ENCODE data around the gene LSR. TPM values are rescaled to one million over a fixed set of nuclear protein-coding genes. Genes with fewer than 3 reads are reported as not detected.
"Not testable (repeated sequence)": the region's sequence is repeated elsewhere in the genome, so short reads cannot be mapped to it uniquely, and the experiment has no call there.

The LSR gene
- total RNA-seq, 1 donor: 0.54 TPM

GRCh38 chr19:35236638-35237400 is 12.0 kb upstream of the LSR start:
- no peak overlapping the region for H3K4me3 ChIP-seq (ENCODE audit: low read depth, low read length)
- no peak for TF ChIP-seq CTCF (IDR thresholded peaks at IDR 0.05; ENCODE audit: insufficient read depth, low read length)
- DNase-seq (ENCODE audit: low read depth): no peak

GRCh38 chr19:35239597-35239996 is 9.2 kb upstream of the LSR start:
- H3K4me3 ChIP-seq (ENCODE audit: low read depth, low read length); DNase-seq (ENCODE audit: low read depth): not testable (repeated sequence)

GRCh38 chr19:35240327-35240726 is 8.5 kb upstream of the LSR start:
- no peak for DNase-seq (ENCODE audit: low read depth)
- TF ChIP-seq CTCF (IDR thresholded peaks at IDR 0.05; ENCODE audit: insufficient read depth, low read length): no peak
- no peak overlapping the region for H3K4me3 ChIP-seq (ENCODE audit: low read depth, low read length)

GRCh38 chr19:35241417-35241816 is 7.4 kb upstream of the LSR start:
- no peak for TF ChIP-seq CTCF (IDR thresholded peaks at IDR 0.05; ENCODE audit: insufficient read depth, low read length)
- no peak overlapping the region for H3K4me3 ChIP-seq (ENCODE audit: low read depth, low read length)
- DNase-seq (ENCODE audit: low read depth): no peak

GRCh38 chr19:35246466-35247092 is 2.2 kb upstream of the LSR start:
- no peak for DNase-seq (ENCODE audit: low read depth)
- H3K4me3 ChIP-seq (ENCODE audit: low read depth, low read length): no peak overlapping the region
- TF ChIP-seq CTCF (IDR thresholded peaks at IDR 0.05; ENCODE audit: insufficient read depth, low read length): no peak

- no peak overlapping the region for H3K4me3 ChIP-seq (ENCODE audit: low read depth, low read length)
- TF ChIP-seq CTCF (IDR thresholded peaks at IDR 0.05; ENCODE audit: insufficient read depth, low read length): peak; percentile 12
- no peak for DNase-seq (ENCODE audit: low read depth)
Observed at GRCh38 chr19:35247526-35248309, 1.1 kb upstream of the LSR start.
